Measurements from ENCODE around the gene DNAAF2.
"Not testable (repeated sequence)": the region's sequence is repeated elsewhere in the genome, so short reads cannot be mapped to it uniquely, and the experiment has no call there.

The DNAAF2 gene

GRCh38 chr14:49584981-49585640 lies 49.9 kb downstream of the DNAAF2 start:
- DNase-seq (ENCODE audit: low spot score), result not testable (repeated sequence)

GRCh38 chr14:49584058-49584457 lies 51.0 kb downstream of the DNAAF2 start:
- DNase-seq (ENCODE audit: low spot score), result no peak

- DNase-seq (ENCODE audit: low spot score), result no peak
Measured at GRCh38 chr14:49583629-49584028, 51.4 kb downstream of the DNAAF2 start.

- no peak for DNase-seq (ENCODE audit: low spot score)
Measured at GRCh38 chr14:49582113-49582977, 52.7 kb downstream of the DNAAF2 start.

GRCh38 chr14:49581209-49582112 lies 53.6 kb downstream of the DNAAF2 start:
- DNase-seq (ENCODE audit: low spot score), result no peak

- DNase-seq (ENCODE audit: low spot score), result no peak
Measured at GRCh38 chr14:49579841-49580240, 55.2 kb downstream of the DNAAF2 start.

- no peak for DNase-seq (ENCODE audit: low spot score)
Measured at GRCh38 chr14:49578141-49578540, 56.9 kb downstream of the DNAAF2 start.

All from ecto neural progenitor cell (in vitro differentiated cells).